HEK293 (cell line): ENCODE results near the gene ADH1C.

Source experiments
- CTCF ChIA-PET: fragments of 350-600 bp; formaldehyde crosslinking; extraction: SDS; loops from one replicate; lab custom pipeline; 2021; ENCODE audit warnings: antibody characterized with exemption; lab: Yijun Ruan, JAX
- POLR2A ChIA-PET: fragments of 300-600 bp; formaldehyde crosslinking; extraction: SDS; loops from one replicate; lab custom pipeline; 2020; ENCODE audit warnings: antibody characterized with exemption, inconsistent platforms; lab: Yijun Ruan, JAX
- H3K27ac ChIP-seq: fragments of 200-500 bp; sonication (Bioruptor generic); 2 replicates; pipeline ENCODE4 v1.5.1; 2014; ENCODE audit warnings: low read depth, low read length, control low read depth, inconsistent platforms; ENCODE audit errors: extremely low read depth
- H3K36me3 ChIP-seq, 2 experiments: fragments of 200-500 bp in 1 of 2; sonication (Bioruptor generic) in 1 of 2; 1 replicate in 1 of 2; 2 replicates in 1 of 2; pipeline ENCODE4 v1.5.1; 2014 to 2017; ENCODE audit warnings: inconsistent platforms in 2 of 2, low read length in 2 of 2; ENCODE audit not compliant: control insufficient read depth in 2 of 2, insufficient read depth in 1 of 2
- H3K4me1 ChIP-seq: fragments of 200-500 bp; sonication (Bioruptor generic); 2 replicates; pipeline ENCODE4 v1.5.1; 2014; ENCODE audit warnings: mild to moderate bottlenecking, low read length, inconsistent platforms; ENCODE audit not compliant: control insufficient read depth, insufficient read depth
- H3K4me3 ChIP-seq: 2 replicates; pipeline ENCODE4 v1.5.1; 2011; ENCODE audit warnings: low read depth, mild to moderate bottlenecking, control low read depth, low read length, moderate library complexity
- H3K9me3 ChIP-seq: fragments of 200-500 bp; sonication (Bioruptor generic); 2 replicates; pipeline ENCODE4 v1.5.1; 2014; ENCODE audit warnings: low read depth, low read length, inconsistent platforms; ENCODE audit not compliant: control insufficient read depth, insufficient read depth
- FEZF1 ChIP-seq: fragments of 450-650 bp; formaldehyde crosslinking; IDR thresholded peaks from 2 replicates; pipeline ENCODE4 v1.5.1; 2016; ENCODE audit warnings: missing biosample characterization, missing genetic modification characterization
- GFI1B ChIP-seq: fragments of 450-650 bp; formaldehyde crosslinking; IDR thresholded peaks from 2 replicates; pipeline ENCODE4 v1.5.1; 2016; ENCODE audit warnings: missing biosample characterization, missing genetic modification characterization
- HIC1 ChIP-seq: fragments of 450-650 bp; formaldehyde crosslinking; IDR thresholded peaks from 2 replicates; pipeline ENCODE4 v1.5.1; 2016; ENCODE audit warnings: missing biosample characterization, missing genetic modification characterization
- SCRT1 ChIP-seq: fragments of 450-650 bp; formaldehyde crosslinking; IDR thresholded peaks from 2 replicates; pipeline ENCODE4 v1.5.1; 2016; ENCODE audit warnings: missing biosample characterization, missing genetic modification characterization, borderline replicate concordance
- ZBTB17 ChIP-seq: fragments of 450-650 bp; formaldehyde crosslinking; IDR thresholded peaks from 2 replicates; pipeline ENCODE4 v1.5.1; 2016; ENCODE audit warnings: missing biosample characterization, missing genetic modification characterization
- ZBTB6 ChIP-seq: fragments of 450-650 bp; formaldehyde crosslinking; IDR thresholded peaks from 2 replicates; pipeline ENCODE4 v1.5.1; 2017; ENCODE audit warnings: missing biosample characterization, missing genetic modification characterization
- ZNF132 ChIP-seq: fragments of 450-650 bp; formaldehyde crosslinking; IDR thresholded peaks from 2 replicates; pipeline ENCODE4 v1.5.1; 2017; ENCODE audit warnings: missing biosample characterization, missing genetic modification characterization, borderline replicate concordance
- ZNF16 ChIP-seq: fragments of 450-650 bp; formaldehyde crosslinking; IDR thresholded peaks from 2 replicates; pipeline ENCODE4 v1.5.1; 2016; ENCODE audit warnings: low read depth, missing biosample characterization, missing genetic modification characterization
- ZNF223 ChIP-seq: fragments of 450-650 bp; formaldehyde crosslinking; IDR thresholded peaks from 2 replicates; pipeline ENCODE4 v1.5.1; 2016; ENCODE audit warnings: missing biosample characterization, missing genetic modification characterization
- ZNF362 ChIP-seq: fragments of 450-650 bp; formaldehyde crosslinking; IDR thresholded peaks from 2 replicates; pipeline ENCODE4 v1.5.1; 2016; ENCODE audit warnings: missing biosample characterization, missing genetic modification characterization
- ZNF398 ChIP-seq: fragments of 450-650 bp; formaldehyde crosslinking; IDR thresholded peaks from 2 replicates; pipeline ENCODE4 v1.5.1; 2017; ENCODE audit warnings: missing biosample characterization, missing genetic modification characterization
- ZNF518A ChIP-seq: fragments of 450-650 bp; formaldehyde crosslinking; conservative IDR thresholded peaks from 2 replicates; pipeline ENCODE4 v1.5.1; 2016; ENCODE audit warnings: low read depth, missing biosample characterization, missing genetic modification characterization
- ZNF580 ChIP-seq: fragments of 450-650 bp; formaldehyde crosslinking; IDR thresholded peaks from 2 replicates; pipeline ENCODE4 v1.5.1; 2016; ENCODE audit warnings: missing biosample characterization, missing genetic modification characterization
- ZNF639 ChIP-seq: fragments of 450-650 bp; formaldehyde crosslinking; IDR thresholded peaks from 2 replicates; pipeline ENCODE4 v1.5.1; 2016; ENCODE audit warnings: missing biosample characterization, missing genetic modification characterization
- ZNF658 ChIP-seq: fragments of 450-650 bp; formaldehyde crosslinking; IDR thresholded peaks from 2 replicates; pipeline ENCODE4; 2016; ENCODE audit warnings: missing biosample characterization, missing genetic modification characterization
- ZSCAN30 ChIP-seq: fragments of 450-650 bp; IDR thresholded peaks from 2 replicates; pipeline ENCODE4 v1.5.1; 2018; ENCODE audit warnings: missing biosample characterization, mild to moderate bottlenecking, missing genetic modification characterization, moderate library complexity
- ZSCAN5A ChIP-seq: fragments of 450-650 bp; formaldehyde crosslinking; IDR thresholded peaks from 2 replicates; pipeline ENCODE4 v1.5.1; 2016; ENCODE audit warnings: missing biosample characterization, missing genetic modification characterization

The ADH1C gene

GRCh38 chr4:99329876-99330275, 22.7 kb downstream of the ADH1C start (continued):
- no peak for TF ChIP-seq ZNF362 (tag by site-specific recombination)
- no peak for TF ChIP-seq ZNF518A (tag by site-specific recombination)

GRCh38 chr4:99324979-99325378, 27.6 kb downstream of the ADH1C start:
- ChIA-PET POLR2A (no interaction called here), CTCF (no interaction called here)
- Histone ChIP-seq H3K27ac (no peak overlapping the region), H3K4me3 (no peak overlapping the region), H3K36me3 (no peaks in the 10 kb centered on the region), H3K4me1 (no peaks in the 10 kb centered on the region), H3K9me3 (no peaks in the 10 kb centered on the region)
- TF ChIP-seq ZNF639 (tag by site-specific recombination) (no peak), ZSCAN30 (no peak), ZNF223 (tag by site-specific recombination) (no peak), ZNF398 (no peak), ZSCAN5A (tag by site-specific recombination) (no peak), ZNF132 (no peak), ZBTB6 (tag by site-specific recombination) (no peak), SCRT1 (tag by site-specific recombination) (no peak), ZNF580 (tag by site-specific recombination) (no peak), HIC1 (no peak), ZBTB17 (no peak), FEZF1 (tag by site-specific recombination) (no peak), ZNF658 (tag by site-specific recombination) (no peak), ZNF16 (tag by site-specific recombination) (no peak), GFI1B (tag by site-specific recombination) (no peak)
